Measurements from ENCODE around the gene GNPNAT1.
"Not testable (repeated sequence)": the region's sequence is repeated elsewhere in the genome, so short reads cannot be mapped to it uniquely, and the experiment has no call there.

The GNPNAT1 gene

GRCh38 chr14:52729585-52729924 is 61.9 kb downstream of the GNPNAT1 start:
- no peak for DNase-seq (ENCODE audit: low read depth)

- DNase-seq (ENCODE audit: low read depth) = not testable (repeated sequence)
Measured at GRCh38 chr14:52729035-52729434, 62.4 kb downstream of the GNPNAT1 start.

GRCh38 chr14:52727509-52727908 is 63.9 kb downstream of the GNPNAT1 start:
- DNase-seq (ENCODE audit: low read depth) = not testable (repeated sequence)
